ENCODE measurements around the gene DCHS2.

DNA sequence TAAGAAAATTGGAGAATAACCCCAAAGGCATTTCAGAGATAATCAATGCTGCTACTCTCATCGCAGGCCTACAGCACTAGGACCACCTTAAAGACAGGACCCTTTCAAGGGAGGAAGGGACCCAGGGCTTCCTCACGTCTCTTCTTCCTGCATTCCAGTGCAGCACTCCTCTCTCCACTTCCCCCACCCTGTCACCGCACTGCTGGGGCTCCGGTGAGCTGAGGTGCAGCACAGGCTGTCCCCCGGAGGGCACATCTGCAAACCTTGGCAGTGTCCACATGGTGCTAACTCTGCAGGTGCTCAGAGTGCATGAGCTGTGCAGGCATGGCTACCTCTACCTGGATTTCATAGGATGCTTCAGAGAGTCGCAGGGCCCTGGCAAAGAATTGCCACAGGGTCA, 305.6 kb downstream of the DCHS2 start:
- TF ChIP-seq, protein P1, sequence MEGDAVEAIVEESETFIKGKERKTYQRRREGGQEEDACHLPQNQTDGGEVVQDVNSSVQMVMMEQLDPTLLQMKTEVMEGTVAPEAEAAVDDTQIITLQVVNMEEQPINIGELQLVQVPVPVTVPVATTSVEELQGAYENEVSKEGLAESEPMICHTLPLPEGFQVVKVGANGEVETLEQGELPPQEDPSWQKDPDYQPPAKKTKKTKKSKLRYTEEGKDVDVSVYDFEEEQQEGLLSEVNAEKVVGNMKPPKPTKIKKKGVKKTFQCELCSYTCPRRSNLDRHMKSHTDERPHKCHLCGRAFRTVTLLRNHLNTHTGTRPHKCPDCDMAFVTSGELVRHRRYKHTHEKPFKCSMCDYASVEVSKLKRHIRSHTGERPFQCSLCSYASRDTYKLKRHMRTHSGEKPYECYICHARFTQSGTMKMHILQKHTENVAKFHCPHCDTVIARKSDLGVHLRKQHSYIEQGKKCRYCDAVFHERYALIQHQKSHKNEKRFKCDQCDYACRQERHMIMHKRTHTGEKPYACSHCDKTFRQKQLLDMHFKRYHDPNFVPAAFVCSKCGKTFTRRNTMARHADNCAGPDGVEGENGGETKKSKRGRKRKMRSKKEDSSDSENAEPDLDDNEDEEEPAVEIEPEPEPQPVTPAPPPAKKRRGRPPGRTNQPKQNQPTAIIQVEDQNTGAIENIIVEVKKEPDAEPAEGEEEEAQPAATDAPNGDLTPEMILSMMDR (IDR thresholded peaks at IDR 0.05), result no peak
- no peak for TF ChIP-seq POLR2A (IDR thresholded peaks at IDR 0.05)
- no peak for TF ChIP-seq EP300 (IDR thresholded peaks at IDR 0.05)

Data from suprapubic skin (tissue), 3 donors.